OCI-LY3 (cell line): Measurements from ENCODE around the gene BIRC5.

Source experiments
- EZH2phosphoT487 ChIP-seq: fragments of 200-600 bp; shearing (Covaris generic); IDR thresholded peaks from 2 replicates; pipeline ENCODE4 v1.6.1; 2018; ENCODE audit warnings: antibody characterized with exemption, mixed run types, low read depth
- TF ChIP-seq, protein P1 (sequence below): fragments of 200-600, 300-600 bp; sonication (generic); IDR thresholded peaks from 2 replicates; pipeline ENCODE4 v1.5.1; 2014; ENCODE audit warnings: antibody characterized with exemption, low read length, low read depth

- TF ChIP-seq, protein P1, sequence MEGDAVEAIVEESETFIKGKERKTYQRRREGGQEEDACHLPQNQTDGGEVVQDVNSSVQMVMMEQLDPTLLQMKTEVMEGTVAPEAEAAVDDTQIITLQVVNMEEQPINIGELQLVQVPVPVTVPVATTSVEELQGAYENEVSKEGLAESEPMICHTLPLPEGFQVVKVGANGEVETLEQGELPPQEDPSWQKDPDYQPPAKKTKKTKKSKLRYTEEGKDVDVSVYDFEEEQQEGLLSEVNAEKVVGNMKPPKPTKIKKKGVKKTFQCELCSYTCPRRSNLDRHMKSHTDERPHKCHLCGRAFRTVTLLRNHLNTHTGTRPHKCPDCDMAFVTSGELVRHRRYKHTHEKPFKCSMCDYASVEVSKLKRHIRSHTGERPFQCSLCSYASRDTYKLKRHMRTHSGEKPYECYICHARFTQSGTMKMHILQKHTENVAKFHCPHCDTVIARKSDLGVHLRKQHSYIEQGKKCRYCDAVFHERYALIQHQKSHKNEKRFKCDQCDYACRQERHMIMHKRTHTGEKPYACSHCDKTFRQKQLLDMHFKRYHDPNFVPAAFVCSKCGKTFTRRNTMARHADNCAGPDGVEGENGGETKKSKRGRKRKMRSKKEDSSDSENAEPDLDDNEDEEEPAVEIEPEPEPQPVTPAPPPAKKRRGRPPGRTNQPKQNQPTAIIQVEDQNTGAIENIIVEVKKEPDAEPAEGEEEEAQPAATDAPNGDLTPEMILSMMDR: no peak
- TF ChIP-seq EZH2phosphoT487: no peak
Observed at GRCh38 chr17:78183916-78184315, 30.1 kb upstream of the BIRC5 start.
